Activated CD4-positive, alpha-beta T cell treated with anti-CD3 and anti-CD28 coated beads for 36 hours (primary cell): Measurements from ENCODE around the gene TFAP2A. TPM values are rescaled to one million over a fixed set of nuclear protein-coding genes. Genes with fewer than 3 reads are reported as not detected.

ENCODE experiments used
- ATAC-seq: fragments of 200-7000 bp; cut with Tn5 transposase; one replicate; pipeline ENCODE4 v1.10.0; 2021; ENCODE audit warnings: mild to moderate bottlenecking, moderate library complexity
- CTCF ChIA-PET: fragments of 350-600 bp; sonication (Branson Sonifier 250); formaldehyde crosslinking; loops from one replicate; lab custom pipeline; 2021; ENCODE audit warnings: antibody characterized with exemption; lab: Charles Lee
- POLR2A ChIA-PET: fragments of 350-600 bp; sonication (Branson Sonifier 250); formaldehyde crosslinking; loops from one replicate; lab custom pipeline; 2021; ENCODE audit warnings: antibody characterized with exemption, inconsistent platforms; lab: Charles Lee
- DNase-seq: peaks from one replicate; pipeline ENCODE4 v3.0.0-alpha.2; 2020
- H3K27ac Mint-ChIP-seq: one replicate; pipeline ENCODE4 v1.8.0; 2021; ENCODE audit warnings: mixed read lengths
- H3K27me3 Mint-ChIP-seq: one replicate; pipeline ENCODE4 v1.8.0; 2021; ENCODE audit warnings: mixed read lengths
- H3K36me3 Mint-ChIP-seq: one replicate; pipeline ENCODE4 v1.8.0; 2021; ENCODE audit warnings: low read depth, mixed read lengths
- H3K4me1 Mint-ChIP-seq: one replicate; pipeline ENCODE4 v1.8.0; 2021; ENCODE audit warnings: mixed read lengths
- H3K4me3 Mint-ChIP-seq: one replicate; pipeline ENCODE4 v1.8.0; 2021; ENCODE audit warnings: mild to moderate bottlenecking, moderate library complexity, mixed read lengths
- H3K9me3 Mint-ChIP-seq: one replicate; pipeline ENCODE4 v1.8.0; 2021; ENCODE audit warnings: low read depth, mixed read lengths
- intact Hi-C, 2 experiments: fragments of 100-400 bp; cut with DNase I in 1 of 2; cut with micrococcal nuclease in 1 of 2; formaldehyde crosslinking; loops; one replicate each; pipeline versions ENCODE4 v1.14.2 to v1.15.1; 2022 to 2024; cut with DNase I, micrococcal nuclease
- total RNA-seq, 2 experiments: library from RNA; stranded (reverse); gene quantifications; one replicate each; pipeline ENCODE4 v1.2.3, GENCODE V29; 2021

Gene TFAP2A
- total RNA-seq, 2 experiments from 2014 or later = 0.23 to 0.26 TPM

DNA sequence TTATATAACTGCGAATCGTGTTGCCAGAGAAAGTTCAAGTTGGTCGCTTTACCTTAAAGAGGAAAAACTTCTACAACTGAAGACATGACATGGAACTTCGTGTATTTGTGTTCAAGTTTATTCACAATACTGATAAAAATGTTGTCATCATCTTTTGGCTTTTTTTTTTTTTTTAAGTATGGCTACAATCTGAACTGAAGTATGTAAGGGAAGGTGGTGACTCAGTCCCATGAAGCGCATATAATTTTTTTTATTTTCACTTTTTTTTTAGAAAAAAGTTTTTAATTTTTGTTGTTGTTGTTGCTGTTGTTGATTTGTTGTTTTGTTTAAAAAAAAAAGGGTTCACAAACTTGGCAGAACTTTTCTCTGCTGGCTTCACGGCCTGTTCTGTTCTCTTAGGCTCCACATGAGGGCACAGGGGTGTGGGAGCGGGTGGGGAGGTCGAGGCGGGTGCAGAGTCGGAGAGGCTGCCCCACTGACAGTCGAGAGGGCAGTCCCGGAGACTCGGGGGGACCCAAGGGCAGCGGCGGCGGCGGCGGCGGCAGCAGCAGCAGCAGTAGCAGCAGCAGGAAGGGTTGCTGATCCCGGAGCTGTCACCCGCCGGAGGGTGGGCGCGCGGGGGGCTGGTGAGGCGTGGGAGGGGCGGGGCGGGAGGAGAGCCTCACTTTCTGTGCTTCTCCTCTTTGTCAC is 17.0 kb downstream of the TFAP2A start:
- Mint-ChIP-seq H3K27me3 (peaks cover 79% of the 10 kb centered on the region), H3K36me3 (no peaks in the 10 kb centered on the region), H3K27ac (no peak overlapping the region), H3K4me1 (no peaks in the 10 kb centered on the region), H3K9me3 (peaks cover 4% of the 10 kb centered on the region), H3K4me3 (no peak overlapping the region)
- ATAC-seq (no peak), DNase-seq (no peak)
- CTCF ChIA-PET = no interaction called here
- POLR2A ChIA-PET = no interaction called here
- intact Hi-C loops = no loop called here

DNA sequence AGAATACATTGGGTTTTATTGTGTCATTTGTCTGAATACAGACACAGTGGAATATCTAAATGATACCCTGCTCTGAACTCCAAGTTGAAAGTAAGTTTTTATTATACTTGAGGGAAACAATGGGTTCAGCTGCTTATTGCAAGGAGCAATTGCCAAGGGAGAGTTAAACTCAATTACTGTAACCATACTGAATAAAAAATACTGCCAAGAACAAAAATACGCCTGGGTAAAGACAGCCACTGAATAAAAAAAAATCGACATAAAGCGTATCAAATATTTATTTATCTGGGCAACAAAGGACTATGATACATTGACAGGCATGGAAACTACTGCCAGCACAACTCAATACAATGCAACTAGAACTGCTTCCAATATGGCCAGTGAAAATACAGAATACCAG is 18.1 kb downstream of the TFAP2A start:
- Mint-ChIP-seq H3K4me3 (no peak overlapping the region), H3K36me3 (no peaks in the 10 kb centered on the region), H3K27ac (no peak overlapping the region), H3K4me1 (no peaks in the 10 kb centered on the region), H3K27me3 (peaks cover 81% of the 10 kb centered on the region), H3K9me3 (peaks cover 10% of the 10 kb centered on the region)
- ChIA-PET CTCF (no interaction called here), POLR2A (no interaction called here)
- intact Hi-C loops = no loop called here
- ATAC-seq (no peak), DNase-seq (no peak)

DNA sequence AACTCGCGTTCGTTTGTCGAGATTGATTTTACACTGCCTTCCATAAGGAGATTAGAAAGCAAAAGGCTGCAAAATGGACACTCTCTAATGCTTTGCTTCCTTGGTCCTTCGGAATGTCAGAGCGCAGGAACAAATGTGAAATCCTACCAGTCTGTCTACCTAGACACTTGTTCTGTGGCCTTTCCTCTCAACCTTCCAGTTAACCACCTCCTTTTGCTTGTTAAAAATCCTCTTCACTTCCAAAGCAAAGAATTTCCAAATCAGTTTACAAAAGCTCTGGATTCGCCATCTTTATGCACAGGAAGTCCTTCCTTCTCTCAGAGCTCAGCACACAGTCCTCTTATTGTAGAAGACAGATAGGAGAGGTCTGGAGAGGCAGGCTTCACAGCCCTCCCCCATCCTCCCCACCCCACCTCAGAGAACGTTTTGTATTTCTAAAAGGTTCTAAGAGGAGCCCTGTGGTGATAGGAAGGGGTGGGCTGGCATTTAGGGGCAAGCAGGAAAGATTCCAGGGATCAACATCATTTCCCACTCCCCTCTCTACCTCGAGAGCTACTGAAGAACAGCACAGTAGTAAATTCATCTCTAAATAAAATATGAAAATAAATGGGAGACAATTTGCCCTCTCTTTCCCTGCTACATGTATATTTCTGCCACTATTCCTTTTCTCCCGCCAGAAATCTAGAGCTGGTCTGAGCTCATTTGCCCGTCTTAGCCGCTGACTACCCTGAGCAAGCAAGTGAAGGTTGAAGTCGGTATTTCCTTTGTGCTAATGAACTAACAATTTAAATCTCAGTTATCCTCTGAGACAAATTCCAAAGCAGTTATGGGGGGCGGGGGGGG is 18.9 kb downstream of the TFAP2A start:
- DNase-seq (no peak), ATAC-seq (no peak)
- H3K36me3 Mint-ChIP-seq = no peaks in the 10 kb centered on the region
- ChIA-PET POLR2A (no interaction called here), CTCF (interaction anchor here (0.9 kb wide), 1 partner anchor 17 kb away, joined by 3 read pairs; no protein-coding TSS in a partner anchor)
- peaks cover 82% of the 10 kb centered on the region for H3K27me3 Mint-ChIP-seq
- no peak overlapping the region for H3K27ac Mint-ChIP-seq
- H3K4me1 Mint-ChIP-seq = no peaks in the 10 kb centered on the region
- H3K4me3 Mint-ChIP-seq = no peak overlapping the region
- peaks cover 9% of the 10 kb centered on the region for H3K9me3 Mint-ChIP-seq
- intact Hi-C loops = no loop called here

DNA sequence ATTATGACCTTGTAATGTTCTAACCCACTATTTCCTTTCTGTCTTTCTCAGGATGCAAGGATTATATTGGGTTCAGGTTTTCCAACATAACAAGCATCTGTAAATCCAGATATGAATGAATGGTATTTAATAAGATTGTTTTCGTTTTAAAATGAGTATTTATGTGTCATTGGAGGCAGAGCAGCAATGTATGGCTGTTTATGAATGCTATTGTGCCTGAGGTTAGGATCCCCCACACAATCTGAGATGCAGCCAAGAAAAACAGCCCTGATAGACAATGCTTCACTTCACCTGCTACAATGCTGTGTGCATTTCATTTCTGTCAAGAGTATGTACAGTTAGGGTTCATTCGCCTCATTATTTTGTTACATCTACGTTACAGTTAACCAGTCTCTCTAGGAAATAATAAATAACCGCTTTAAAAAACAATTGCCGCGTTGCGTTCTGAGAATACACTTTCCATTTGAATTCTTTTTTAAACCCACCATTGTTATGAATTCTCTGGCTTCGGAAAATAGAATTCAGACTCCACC is 19.6 kb downstream of the TFAP2A start:
- peaks cover 7% of the 10 kb centered on the region for H3K9me3 Mint-ChIP-seq
- POLR2A ChIA-PET = no interaction called here
- intact Hi-C loops = no loop called here
- H3K27ac Mint-ChIP-seq = no peak overlapping the region
- no peak for DNase-seq
- no peak for ATAC-seq
- peaks cover 80% of the 10 kb centered on the region for H3K27me3 Mint-ChIP-seq
- H3K36me3 Mint-ChIP-seq = no peaks in the 10 kb centered on the region
- H3K4me1 Mint-ChIP-seq = no peaks in the 10 kb centered on the region
- H3K4me3 Mint-ChIP-seq = no peak overlapping the region
- CTCF ChIA-PET = no interaction called here

DNA sequence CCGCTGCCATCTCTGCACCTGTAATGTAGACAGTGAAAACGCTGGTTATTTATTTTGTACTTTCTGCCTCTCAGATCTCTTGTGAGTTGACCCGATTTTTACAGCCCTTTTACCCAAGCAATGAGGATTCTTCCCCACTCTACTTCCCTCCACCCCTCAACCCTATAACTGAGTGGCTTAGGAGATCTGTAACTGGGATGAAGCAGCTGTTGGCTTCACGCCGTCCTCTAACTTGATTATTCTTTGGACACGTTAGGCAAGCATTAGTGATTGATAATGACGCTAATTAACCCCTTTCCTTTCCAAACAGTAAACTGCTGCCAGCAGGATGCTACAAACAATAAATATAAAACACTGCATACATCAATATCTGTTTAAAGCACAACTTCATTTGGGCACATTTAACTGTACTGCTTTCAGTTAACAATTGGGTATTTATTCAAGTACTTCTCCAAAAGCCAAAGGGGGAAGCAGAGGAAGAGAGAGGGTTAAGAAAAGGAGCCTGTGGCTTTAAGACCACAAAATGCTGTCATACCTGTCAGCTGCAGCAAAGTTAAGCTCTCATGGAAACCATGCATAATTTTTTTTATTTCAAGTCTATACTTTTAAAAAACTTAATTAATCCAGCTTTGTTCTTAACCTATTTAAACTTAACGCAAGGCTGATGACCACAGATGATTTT is 21.2 kb downstream of the TFAP2A start:
- Mint-ChIP-seq H3K9me3 (peaks cover 11% of the 10 kb centered on the region), H3K4me1 (peaks cover 6% of the 10 kb centered on the region), H3K36me3 (peaks cover 7% of the 10 kb centered on the region), H3K4me3 (no peak overlapping the region), H3K27ac (no peak overlapping the region), H3K27me3 (peaks cover 83% of the 10 kb centered on the region)
- ATAC-seq (no peak), DNase-seq (no peak)
- ChIA-PET CTCF (interaction anchor here (0.6 to 1.1 kb wide), 2 partner anchors 28 to 1103 kb away, joined by 3 read pairs; no protein-coding TSS in a partner anchor), POLR2A (no interaction called here)
- intact Hi-C loops = no loop called here

DNA sequence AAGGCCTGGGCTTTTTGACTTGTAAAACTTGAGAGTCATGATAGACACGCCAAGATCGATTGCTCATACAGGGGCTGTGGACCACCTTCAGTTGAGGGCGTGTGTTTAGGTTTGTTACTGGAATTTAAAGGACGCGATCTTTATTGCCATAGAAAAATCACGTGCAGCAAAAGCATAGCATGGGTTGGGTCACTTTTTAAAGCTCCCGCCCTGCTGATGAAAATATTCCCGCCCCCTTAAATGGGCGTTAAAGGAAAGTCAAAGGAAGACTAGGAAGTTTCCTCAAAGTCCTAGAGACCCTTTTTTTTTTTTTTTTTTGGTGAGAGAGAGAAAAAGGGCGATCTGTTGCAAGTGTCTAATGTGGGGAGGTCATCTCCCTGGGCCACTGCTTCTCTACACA is 23.1 kb downstream of the TFAP2A start:
- intact Hi-C loops = loop anchor here in 1 of 2 experiments (1.0 kb wide), 1 partner anchor 25 kb away; no protein-coding TSS in a partner anchor
- ChIA-PET CTCF (no interaction called here), POLR2A (no interaction called here)
- Mint-ChIP-seq H3K27ac (no peak overlapping the region), H3K4me1 (peaks cover 6% of the 10 kb centered on the region), H3K4me3 (no peak overlapping the region), H3K27me3 (peaks cover 78% of the 10 kb centered on the region), H3K36me3 (peaks cover 7% of the 10 kb centered on the region), H3K9me3 (peaks cover 11% of the 10 kb centered on the region)
- no peak for ATAC-seq
- DNase-seq = no peak

DNA sequence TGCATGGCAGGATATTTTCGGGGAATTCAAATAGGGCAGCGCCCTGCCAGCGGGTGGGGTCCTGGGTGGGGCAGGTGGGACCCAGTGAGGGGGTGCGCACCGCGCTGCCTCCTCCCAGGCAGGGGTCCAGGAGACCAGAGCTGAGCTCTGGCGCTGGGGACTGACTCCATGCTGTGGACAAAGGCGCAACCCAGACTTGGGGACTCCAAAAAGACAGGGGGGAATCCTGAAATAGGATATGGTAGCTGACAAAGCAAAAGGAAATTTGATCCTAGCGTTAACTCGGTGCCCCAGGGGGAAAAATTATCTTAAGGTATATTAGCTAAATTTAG is 23.6 kb downstream of the TFAP2A start:
- intact Hi-C loops = loop anchor here in 1 of 2 experiments (1.0 kb wide), 1 partner anchor 25 kb away; no protein-coding TSS in a partner anchor
- ChIA-PET CTCF (no interaction called here), POLR2A (no interaction called here)
- peaks cover 6% of the 10 kb centered on the region for H3K4me1 Mint-ChIP-seq
- H3K4me3 Mint-ChIP-seq = no peak overlapping the region
- no peak for DNase-seq
- H3K27ac Mint-ChIP-seq = no peak overlapping the region
- H3K27me3 Mint-ChIP-seq = peaks cover 80% of the 10 kb centered on the region
- no peak for ATAC-seq
- peaks cover 7% of the 10 kb centered on the region for H3K36me3 Mint-ChIP-seq
- peaks cover 11% of the 10 kb centered on the region for H3K9me3 Mint-ChIP-seq

DNA sequence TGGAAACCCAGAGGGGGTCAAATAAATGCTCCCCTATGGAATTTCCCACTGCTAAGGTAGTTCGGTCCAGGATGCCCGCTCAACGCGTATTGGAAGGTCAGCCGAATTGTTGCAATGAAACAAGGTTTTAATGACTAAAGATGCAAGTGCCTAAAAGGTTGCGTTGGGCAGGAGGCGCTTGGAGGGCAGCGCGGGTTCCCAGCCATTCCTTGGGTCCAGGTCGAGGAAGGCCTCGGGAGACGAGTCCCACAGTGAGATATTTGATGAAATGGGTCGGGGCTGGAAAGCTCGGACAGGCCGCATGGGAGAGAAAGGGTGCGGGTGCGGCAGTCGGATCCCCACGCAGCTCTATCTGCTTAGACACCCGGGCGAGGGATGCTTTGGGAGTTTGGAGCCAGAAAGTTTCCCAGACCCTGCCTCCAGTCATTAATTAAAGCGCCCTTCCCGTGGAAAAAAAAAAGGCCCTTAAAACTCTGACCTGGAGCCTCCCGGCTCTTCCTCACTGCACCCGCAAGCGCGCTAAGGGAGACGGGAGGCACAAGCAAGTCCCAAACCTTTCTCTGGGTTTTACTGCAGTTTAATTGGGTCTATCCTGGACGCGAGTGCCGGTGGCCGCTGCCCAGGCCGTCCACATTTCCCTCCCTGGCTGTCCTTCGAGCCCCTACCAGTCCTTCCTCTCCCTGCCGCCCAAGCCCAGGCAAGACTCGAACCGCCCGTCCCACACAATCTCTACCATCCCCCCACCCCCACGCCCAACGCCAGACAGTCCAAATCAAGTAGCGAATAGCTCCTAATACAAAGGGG is 24.2 kb downstream of the TFAP2A start:
- no peak for ATAC-seq
- no peak overlapping the region for H3K4me3 Mint-ChIP-seq

DNA sequence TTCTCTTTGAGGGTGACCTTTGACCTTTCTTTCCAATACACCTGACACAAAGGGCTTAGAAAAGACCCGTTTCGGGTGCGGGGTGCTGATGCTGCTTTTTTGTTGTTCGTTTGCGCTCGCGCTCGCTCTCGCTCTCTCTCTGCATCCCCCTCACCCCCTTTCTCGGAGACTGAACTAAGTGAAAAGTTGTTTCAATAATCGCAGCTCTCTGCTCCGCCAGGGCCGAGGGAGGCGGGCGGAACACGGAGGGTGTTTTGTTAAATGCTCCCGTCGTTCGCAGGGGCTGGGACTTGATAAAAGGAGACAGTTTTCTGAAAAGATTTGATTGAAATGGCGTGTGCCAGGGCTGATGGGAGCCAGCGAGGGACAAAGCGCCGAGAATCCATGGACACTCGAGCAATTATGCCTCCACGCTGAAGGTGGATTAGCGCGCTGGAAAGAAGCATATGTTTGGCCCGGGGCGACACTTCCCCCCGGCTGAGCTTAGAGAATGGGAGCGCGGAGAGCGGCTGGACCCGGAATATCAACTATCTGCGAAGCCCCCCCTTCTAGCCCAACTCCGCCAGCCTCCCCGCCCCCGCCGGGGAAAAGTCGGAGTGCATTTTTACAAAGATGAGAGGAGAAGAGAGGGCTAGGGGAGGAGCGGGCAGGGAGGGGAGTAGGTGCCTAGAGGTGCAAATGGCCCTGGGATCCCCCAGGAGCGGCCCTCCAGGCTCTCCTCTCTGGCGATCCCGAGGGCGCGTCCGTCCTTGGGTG is 25.0 kb downstream of the TFAP2A start:
- DNase-seq (no peak), ATAC-seq (no peak)
- H3K4me3 Mint-ChIP-seq = no peak overlapping the region
- H3K27me3 Mint-ChIP-seq = peaks cover 82% of the 10 kb centered on the region
- H3K9me3 Mint-ChIP-seq = peaks cover 11% of the 10 kb centered on the region
- H3K4me1 Mint-ChIP-seq = peaks cover 6% of the 10 kb centered on the region
- no peak overlapping the region for H3K27ac Mint-ChIP-seq
- ChIA-PET CTCF (no interaction called here), POLR2A (interaction anchor here (1.0 kb wide), 1 partner anchor 22 kb away, joined by 3 read pairs; no protein-coding TSS in a partner anchor)
- intact Hi-C loops = no loop called here
- peaks cover 7% of the 10 kb centered on the region for H3K36me3 Mint-ChIP-seq

More for the DNA sequence above, 24.2 kb downstream of the TFAP2A start:
- peaks cover 7% of the 10 kb centered on the region for H3K36me3 Mint-ChIP-seq
- H3K27me3 Mint-ChIP-seq = peaks cover 80% of the 10 kb centered on the region
- DNase-seq = no peak
- peaks cover 6% of the 10 kb centered on the region for H3K4me1 Mint-ChIP-seq
- ChIA-PET POLR2A (no interaction called here), CTCF (no interaction called here)
- intact Hi-C loops = loop anchor here in 1 of 2 experiments (1.0 kb wide), 1 partner anchor 26 kb away; no protein-coding TSS in a partner anchor
- no peak overlapping the region for H3K27ac Mint-ChIP-seq
- H3K9me3 Mint-ChIP-seq = peaks cover 11% of the 10 kb centered on the region
